ENCODE results near the gene ADAMTSL1.

GRCh38 chr9:18893491-18893890, 419.5 kb downstream of the ADAMTSL1 start:
- no peak for TF ChIP-seq EZH2 (IDR thresholded peaks at IDR 0.05; ENCODE audit: insufficient read depth, low read length)
- TF ChIP-seq, protein P1, sequence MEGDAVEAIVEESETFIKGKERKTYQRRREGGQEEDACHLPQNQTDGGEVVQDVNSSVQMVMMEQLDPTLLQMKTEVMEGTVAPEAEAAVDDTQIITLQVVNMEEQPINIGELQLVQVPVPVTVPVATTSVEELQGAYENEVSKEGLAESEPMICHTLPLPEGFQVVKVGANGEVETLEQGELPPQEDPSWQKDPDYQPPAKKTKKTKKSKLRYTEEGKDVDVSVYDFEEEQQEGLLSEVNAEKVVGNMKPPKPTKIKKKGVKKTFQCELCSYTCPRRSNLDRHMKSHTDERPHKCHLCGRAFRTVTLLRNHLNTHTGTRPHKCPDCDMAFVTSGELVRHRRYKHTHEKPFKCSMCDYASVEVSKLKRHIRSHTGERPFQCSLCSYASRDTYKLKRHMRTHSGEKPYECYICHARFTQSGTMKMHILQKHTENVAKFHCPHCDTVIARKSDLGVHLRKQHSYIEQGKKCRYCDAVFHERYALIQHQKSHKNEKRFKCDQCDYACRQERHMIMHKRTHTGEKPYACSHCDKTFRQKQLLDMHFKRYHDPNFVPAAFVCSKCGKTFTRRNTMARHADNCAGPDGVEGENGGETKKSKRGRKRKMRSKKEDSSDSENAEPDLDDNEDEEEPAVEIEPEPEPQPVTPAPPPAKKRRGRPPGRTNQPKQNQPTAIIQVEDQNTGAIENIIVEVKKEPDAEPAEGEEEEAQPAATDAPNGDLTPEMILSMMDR (IDR thresholded peaks at IDR 0.05; ENCODE audit: insufficient read depth, low read depth, low read length) = no peak

Data from astrocyte (in vitro differentiated cells and primary cell).